ENCODE measurements around the gene ALOX5. TPM values are rescaled to one million over a fixed set of nuclear protein-coding genes. Genes with fewer than 3 reads are reported as not detected.
"Not testable (repeated sequence)": the region's sequence is repeated elsewhere in the genome, so short reads cannot be mapped to it uniquely, and the experiment has no call there.

The ALOX5 gene
- total RNA-seq (10 to 100 TPM in 5 of 6 donors, 1 to 10 TPM in 1; 6.2 to 35.0 (median 30.8) TPM), polyA plus RNA-seq (10 to 100 TPM; 26.0 to 44.3 TPM)

GRCh38 chr10:45373576-45374349 lies at the start of gene ALOX5:
Gene ALOX5 (plus strand): TSS chr10:45374216. CDS start chr10:45374280, 64 bp downstream.
- no peaks in the 10 kb centered on the region for H3K36me3 ChIP-seq
- 1% methylated on average over 25 to 56 of the region's 59 CpGs for WGBS, 2 donors
- H3K27me3 ChIP-seq, result no peaks in the 10 kb centered on the region
- peak within 1 kb of the TSS; percentile 44 to 72 (median 67) for H3K4me3 ChIP-seq
- peak; percentile 82 to 93 (median 92) for DNase-seq
- FAIRE-seq, result no peak
- no peaks in the 10 kb centered on the region for H3K9me3 ChIP-seq
- peak within 1 kb of the TSS in 2 of 4 donors; percentile 26 to 53 for H3K27ac ChIP-seq
- H3K4me1 ChIP-seq, result peaks cover 0 to 14% (median 0%) of the 10 kb centered on the region in 3 donors
- TF ChIP-seq, protein P1, sequence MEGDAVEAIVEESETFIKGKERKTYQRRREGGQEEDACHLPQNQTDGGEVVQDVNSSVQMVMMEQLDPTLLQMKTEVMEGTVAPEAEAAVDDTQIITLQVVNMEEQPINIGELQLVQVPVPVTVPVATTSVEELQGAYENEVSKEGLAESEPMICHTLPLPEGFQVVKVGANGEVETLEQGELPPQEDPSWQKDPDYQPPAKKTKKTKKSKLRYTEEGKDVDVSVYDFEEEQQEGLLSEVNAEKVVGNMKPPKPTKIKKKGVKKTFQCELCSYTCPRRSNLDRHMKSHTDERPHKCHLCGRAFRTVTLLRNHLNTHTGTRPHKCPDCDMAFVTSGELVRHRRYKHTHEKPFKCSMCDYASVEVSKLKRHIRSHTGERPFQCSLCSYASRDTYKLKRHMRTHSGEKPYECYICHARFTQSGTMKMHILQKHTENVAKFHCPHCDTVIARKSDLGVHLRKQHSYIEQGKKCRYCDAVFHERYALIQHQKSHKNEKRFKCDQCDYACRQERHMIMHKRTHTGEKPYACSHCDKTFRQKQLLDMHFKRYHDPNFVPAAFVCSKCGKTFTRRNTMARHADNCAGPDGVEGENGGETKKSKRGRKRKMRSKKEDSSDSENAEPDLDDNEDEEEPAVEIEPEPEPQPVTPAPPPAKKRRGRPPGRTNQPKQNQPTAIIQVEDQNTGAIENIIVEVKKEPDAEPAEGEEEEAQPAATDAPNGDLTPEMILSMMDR (IDR thresholded peaks at IDR 0.05), result no peak
- intact Hi-C loops (cut with DNase I), result no loop called here
- ATAC-seq, result peak; percentile 88 to 93 (median 90)

DNA sequence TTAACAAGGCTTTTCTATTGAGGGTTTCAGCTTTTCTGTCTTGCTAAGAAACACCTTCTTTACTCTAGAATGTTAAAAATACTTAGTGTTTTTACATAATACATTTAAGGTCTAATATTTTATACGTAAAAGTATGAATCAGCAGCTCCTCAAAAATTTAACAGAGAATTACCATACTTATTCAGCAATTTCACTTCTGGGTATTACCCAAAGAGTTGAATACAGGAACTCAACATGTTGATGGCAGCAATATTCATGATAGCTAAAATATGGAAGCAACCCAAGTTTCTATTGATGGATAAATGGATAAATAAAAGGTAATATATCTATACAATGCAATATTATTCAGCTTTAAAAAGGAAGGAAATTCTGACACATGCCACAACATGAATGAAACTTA lies 48.9 kb upstream of the ALOX5 start:
- H3K4me3 ChIP-seq, result no peak overlapping the region
- H3K27me3 ChIP-seq, result no peaks in the 10 kb centered on the region
- H3K9me3 ChIP-seq, result no peaks in the 10 kb centered on the region
- WGBS, 2 donors, result 71 to 72% methylated on average over 1 of the region's 1 CpG
- no peak overlapping the region for H3K27ac ChIP-seq
- TF ChIP-seq, protein P1 (IDR thresholded peaks at IDR 0.05), result no peak
- ATAC-seq (no peak), FAIRE-seq (no peak), DNase-seq (no peak)
- intact Hi-C loops (cut with DNase I), result no loop called here
- H3K36me3 ChIP-seq, result no peaks in the 10 kb centered on the region
- no peaks in the 10 kb centered on the region for H3K4me1 ChIP-seq

- 65 to 70% methylated on average over 1 of the region's 1 CpG for WGBS, 2 donors
- DNase-seq; intact Hi-C loops (cut with DNase I); H3K9me3 ChIP-seq; ATAC-seq; H3K4me3 ChIP-seq; H3K27ac ChIP-seq; H3K36me3 ChIP-seq; FAIRE-seq; H3K27me3 ChIP-seq; H3K4me1 ChIP-seq: not testable (repeated sequence)
These were observed 47.2 kb upstream of the ALOX5 start for GRCh38 chr10:45326864-45327263.

DNA sequence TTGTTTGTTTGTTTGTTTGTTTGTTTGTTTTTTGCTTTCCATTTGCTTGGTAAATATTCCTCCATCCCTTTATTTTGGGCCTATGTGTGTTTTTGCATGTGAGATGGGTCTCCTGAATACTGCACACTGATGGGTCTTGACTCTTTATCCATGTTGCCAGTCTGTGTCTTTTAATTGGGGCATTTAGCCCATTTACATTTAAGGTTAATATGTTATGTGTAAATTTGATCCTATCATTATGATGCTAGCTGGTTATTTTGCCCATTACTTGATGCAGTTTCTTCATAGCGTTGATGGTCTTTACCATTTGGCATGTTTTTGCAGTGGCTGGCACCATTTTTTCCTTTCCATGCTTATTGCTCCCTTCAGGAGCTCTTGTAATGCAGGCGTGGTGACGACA lies 42.2 kb upstream of the ALOX5 start:
- H3K27me3 ChIP-seq; ATAC-seq; intact Hi-C loops (cut with DNase I); H3K4me1 ChIP-seq; H3K4me3 ChIP-seq; H3K9me3 ChIP-seq; FAIRE-seq; DNase-seq; H3K27ac ChIP-seq; H3K36me3 ChIP-seq: not testable (repeated sequence)
- whole genome bisulfite sequencing, 2 donors, result 90 to 92% methylated on average over 3 of the region's 3 CpGs

DNA sequence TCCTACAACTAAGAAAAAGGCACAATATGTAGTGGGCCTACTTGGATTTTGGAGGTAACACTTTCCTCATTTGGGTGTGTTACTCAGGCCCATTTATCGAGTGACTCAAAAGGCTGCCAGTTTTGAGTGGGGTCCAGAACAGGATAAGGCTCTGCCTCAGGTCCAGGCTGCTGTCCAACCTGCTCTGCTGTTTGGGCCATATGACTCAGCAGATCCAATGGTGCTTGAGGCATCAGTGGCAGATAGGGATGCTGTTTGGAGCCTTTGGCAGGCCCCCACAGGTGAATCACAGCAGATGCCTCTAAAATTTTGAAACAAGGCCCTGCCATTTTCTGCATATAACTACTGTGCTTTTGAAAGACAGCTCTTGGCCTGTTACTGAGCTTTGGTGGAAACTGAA lies 34.1 kb upstream of the ALOX5 start:
- no peak for DNase-seq
- TF ChIP-seq, protein P1 (IDR thresholded peaks at IDR 0.05), result no peak
- H3K27me3 ChIP-seq, result no peaks in the 10 kb centered on the region
- H3K9me3 ChIP-seq, result no peaks in the 10 kb centered on the region
- no peak for FAIRE-seq
- H3K4me3 ChIP-seq, result no peak overlapping the region
- ATAC-seq, result no peak
- intact Hi-C loops (cut with DNase I), result no loop called here
- WGBS, 2 donors, result 91 to 95% methylated on average over 1 of the region's 1 CpG
- no peaks in the 10 kb centered on the region for H3K36me3 ChIP-seq
- no peaks in the 10 kb centered on the region for H3K4me1 ChIP-seq
- no peak overlapping the region for H3K27ac ChIP-seq

- intact Hi-C loops (cut with DNase I); ATAC-seq; DNase-seq; H3K4me3 ChIP-seq; H3K27me3 ChIP-seq; H3K27ac ChIP-seq; H3K36me3 ChIP-seq; H3K9me3 ChIP-seq; FAIRE-seq; H3K4me1 ChIP-seq: not testable (repeated sequence)
- 69 to 75% methylated on average over 4 of the region's 4 CpGs for WGBS, 2 donors
These were observed 33.6 kb upstream of the ALOX5 start for GRCh38 chr10:45340420-45340819.

DNA sequence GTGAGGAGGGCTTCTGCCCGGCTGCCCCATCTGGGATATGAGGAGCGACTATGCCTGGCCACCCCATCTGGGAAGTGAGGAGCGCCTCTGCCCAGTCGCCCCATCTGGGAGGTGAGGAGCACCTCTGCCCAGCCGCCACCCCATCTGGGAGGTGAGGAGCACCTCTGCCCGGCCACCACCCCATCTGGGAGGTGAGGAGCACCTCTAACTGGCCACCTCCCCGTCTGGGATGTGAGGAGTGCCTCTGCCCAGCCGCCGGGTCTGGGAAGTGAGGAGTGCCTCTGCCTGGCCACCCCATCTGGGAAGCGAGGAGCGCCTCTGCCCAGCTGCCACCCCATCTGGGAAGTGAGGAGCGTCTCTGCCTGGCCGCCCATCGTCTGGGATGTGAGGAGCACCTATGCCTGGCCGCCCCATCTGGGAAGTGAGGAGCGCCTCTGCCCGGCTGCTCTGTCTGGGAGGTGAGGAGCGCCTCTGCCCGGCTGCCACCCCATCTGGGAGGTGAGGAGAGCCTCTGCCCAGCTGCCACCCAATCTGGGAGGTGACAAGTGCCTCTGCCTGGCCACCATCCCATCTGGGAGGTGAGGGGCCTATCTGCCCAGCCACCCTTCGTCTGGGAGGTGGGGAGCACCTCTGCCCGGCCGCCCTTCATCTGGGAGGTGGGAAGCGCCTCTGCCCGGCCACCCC lies 27.2 kb upstream of the ALOX5 start:
- H3K9me3 ChIP-seq; H3K27ac ChIP-seq; H3K36me3 ChIP-seq; H3K4me1 ChIP-seq; H3K27me3 ChIP-seq; H3K4me3 ChIP-seq; intact Hi-C loops (cut with DNase I); DNase-seq; ATAC-seq; FAIRE-seq: not testable (repeated sequence)
- 86 to 87% methylated on average over 17 to 24 of the region's 24 CpGs for WGBS, 2 donors

DNA sequence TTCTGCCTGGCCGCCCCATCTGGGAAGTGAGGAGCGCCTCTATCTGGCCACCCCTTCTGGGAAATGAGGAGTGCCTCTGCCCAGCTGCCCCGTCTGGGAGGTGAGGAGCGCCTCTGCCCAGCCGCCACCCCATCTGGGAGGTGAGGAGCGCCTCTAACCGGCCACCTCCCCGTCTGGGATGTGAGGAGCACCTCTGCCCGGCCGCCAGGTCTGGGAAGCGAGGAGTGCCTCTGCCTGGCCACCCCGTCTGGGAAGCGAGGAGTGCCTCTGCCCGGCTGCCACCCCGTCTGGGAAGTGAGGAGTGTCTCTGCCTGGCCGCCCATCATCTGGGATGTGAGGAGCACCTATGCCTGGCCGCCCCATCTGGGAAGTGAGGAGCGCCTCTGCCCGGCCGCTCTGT lies 26.6 kb upstream of the ALOX5 start:
- H3K4me1 ChIP-seq; H3K27ac ChIP-seq; intact Hi-C loops (cut with DNase I); FAIRE-seq; ATAC-seq; H3K36me3 ChIP-seq; H3K27me3 ChIP-seq; H3K9me3 ChIP-seq; H3K4me3 ChIP-seq: not testable (repeated sequence)
- 94 to 96% methylated on average over 20 of the region's 20 CpGs for WGBS, 2 donors
- DNase-seq, result peak in 1 of 6 donors; percentile 61

DNA sequence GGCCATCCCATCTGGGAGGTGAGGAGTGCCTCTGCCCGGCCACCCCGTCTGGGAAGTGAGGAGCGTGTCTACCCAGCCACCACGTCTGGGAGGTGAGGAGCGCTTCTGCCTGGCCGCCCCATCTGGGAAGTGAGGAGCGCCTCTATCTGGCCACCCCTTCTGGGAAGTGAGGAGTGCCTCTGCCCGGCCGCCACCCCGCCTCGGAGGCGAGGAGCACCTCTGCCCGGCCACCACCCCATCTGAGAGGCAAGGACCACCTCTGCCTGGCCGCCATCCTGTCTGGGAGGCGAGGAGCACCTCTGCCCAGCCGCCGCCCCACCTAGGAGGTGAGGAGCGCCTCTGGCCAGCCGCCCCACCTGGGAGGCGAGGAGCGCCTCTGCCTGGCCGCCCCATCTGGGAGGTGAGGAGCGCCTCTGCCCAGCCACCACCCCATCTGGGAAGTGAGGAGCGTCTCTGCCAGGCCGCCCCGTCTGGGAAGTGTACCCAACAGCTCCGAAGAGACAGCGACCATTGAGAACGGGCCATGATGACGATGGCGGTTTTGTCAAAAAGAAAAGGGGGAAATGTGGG lies 25.7 kb upstream of the ALOX5 start:
- H3K4me1 ChIP-seq; H3K4me3 ChIP-seq; intact Hi-C loops (cut with DNase I); H3K36me3 ChIP-seq; FAIRE-seq; H3K27me3 ChIP-seq; H3K9me3 ChIP-seq; ATAC-seq; H3K27ac ChIP-seq: not testable (repeated sequence)
- 91% methylated on average over 26 to 31 of the region's 31 CpGs for WGBS, 2 donors
- peak in 1 of 6 donors; percentile 55 for DNase-seq

Measured in pancreas (tissue), 10 donors.